NT2/D1 (cell line): ENCODE results near the gene CASK.

ENCODE experiments used
- SUZ12 ChIP-seq: IDR thresholded peaks from 2 replicates; pipeline ENCODE4 v1.6.1; 2011; ENCODE audit not compliant: insufficient read length, insufficient read depth; ENCODE audit errors: extremely low read depth
- YY1 ChIP-seq: IDR thresholded peaks from 2 replicates; pipeline ENCODE4 v1.6.1; 2011; ENCODE audit not compliant: insufficient read length, insufficient read depth
- ZNF274 ChIP-seq: IDR thresholded peaks from 2 replicates; pipeline ENCODE4 v1.6.1; 2011; ENCODE audit warnings: mild to moderate bottlenecking, low read depth, low read length

- TF ChIP-seq ZNF274 (no peak), YY1 (no peak), SUZ12 (no peak)
These were observed 35.7 kb downstream of the CASK start for GRCh38 chrX:41887691-41888090.
